HEK293T (cell line): ENCODE measurements around the gene UCP3.

ENCODE experiments used
- CTCF ChIA-PET: fragments of 350-600 bp; formaldehyde crosslinking; extraction: SDS; loops from one replicate; lab custom pipeline; 2021; ENCODE audit warnings: antibody characterized with exemption, inconsistent platforms; lab: Yijun Ruan, JAX
- POLR2A ChIA-PET: fragments of 350-600 bp; formaldehyde crosslinking; extraction: SDS; loops from one replicate; lab custom pipeline; 2020; ENCODE audit warnings: antibody characterized with exemption, inconsistent platforms; lab: Yijun Ruan, JAX
- DNase-seq: peaks from one replicate; pipeline ENCODE4 v3.0.0; 2012; ENCODE audit warnings: mixed read lengths; ENCODE audit errors: extremely low spot score
- ARNT ChIP-seq: fragments of 450-650 bp; IDR thresholded peaks from 2 replicates; pipeline ENCODE4 v1.6.1; 2017; ENCODE audit warnings: mild to moderate bottlenecking
- BHLHE40 ChIP-seq: fragments of 450-650 bp; IDR thresholded peaks from 2 replicates; pipeline ENCODE4 v1.6.1; 2016; ENCODE audit warnings: mild to moderate bottlenecking, moderate library complexity, borderline replicate concordance
- CTBP1 ChIP-seq: fragments of 450-650 bp; IDR thresholded peaks from 2 replicates; pipeline ENCODE4 v1.6.1; 2016; ENCODE audit warnings: borderline replicate concordance
- ELF4 ChIP-seq: fragments of 450-650 bp; IDR thresholded peaks from 2 replicates; pipeline ENCODE4 v1.6.1; 2017; ENCODE audit warnings: antibody characterized with exemption
- FOXA1 ChIP-seq: fragments of 450-650 bp; IDR thresholded peaks from 2 replicates; pipeline ENCODE4 v1.6.1; 2016; ENCODE audit warnings: mild to moderate bottlenecking
- FOXK2 ChIP-seq: fragments of 450-650 bp; IDR thresholded peaks from 2 replicates; pipeline ENCODE4 v1.6.1; 2016; ENCODE audit warnings: mild to moderate bottlenecking
- FOXM1 ChIP-seq: fragments of 450-650 bp; IDR thresholded peaks from 2 replicates; pipeline ENCODE4 v1.6.1; 2017; ENCODE audit warnings: mild to moderate bottlenecking, borderline replicate concordance
- HDGF ChIP-seq: fragments of 450-650 bp; IDR thresholded peaks from 2 replicates; pipeline ENCODE4 v1.6.1; 2017; ENCODE audit warnings: antibody characterized with exemption, borderline replicate concordance
- L3MBTL2 ChIP-seq: fragments of 450-650 bp; conservative IDR thresholded peaks from 2 replicates; pipeline ENCODE4 v1.6.1; 2016; ENCODE audit warnings: mild to moderate bottlenecking
- LEF1 ChIP-seq: fragments of 450-650 bp; IDR thresholded peaks from 2 replicates; pipeline ENCODE4 v1.6.1; 2017; ENCODE audit warnings: mild to moderate bottlenecking, borderline replicate concordance
- NFRKB ChIP-seq: fragments of 450-650 bp; IDR thresholded peaks from 2 replicates; pipeline ENCODE4 v1.6.1; 2016; ENCODE audit warnings: mild to moderate bottlenecking, moderate library complexity
- PKNOX1 ChIP-seq: fragments of 450-650 bp; IDR thresholded peaks from 2 replicates; pipeline ENCODE4 v1.6.1; 2016
- SP1 ChIP-seq: fragments of 450-650 bp; IDR thresholded peaks from 2 replicates; pipeline ENCODE4 v1.6.1; 2017
- SUZ12 ChIP-seq: fragments of 450-650 bp; IDR thresholded peaks from 2 replicates; pipeline ENCODE4 v1.6.1; 2016; ENCODE audit warnings: mild to moderate bottlenecking
- TARDBP ChIP-seq: fragments of 450-650 bp; IDR thresholded peaks from 2 replicates; pipeline ENCODE4 v1.6.1; 2016
- ZNF384 ChIP-seq: fragments of 450-650 bp; IDR thresholded peaks from 2 replicates; pipeline ENCODE4 v1.6.1; 2016

Gene UCP3

DNA sequence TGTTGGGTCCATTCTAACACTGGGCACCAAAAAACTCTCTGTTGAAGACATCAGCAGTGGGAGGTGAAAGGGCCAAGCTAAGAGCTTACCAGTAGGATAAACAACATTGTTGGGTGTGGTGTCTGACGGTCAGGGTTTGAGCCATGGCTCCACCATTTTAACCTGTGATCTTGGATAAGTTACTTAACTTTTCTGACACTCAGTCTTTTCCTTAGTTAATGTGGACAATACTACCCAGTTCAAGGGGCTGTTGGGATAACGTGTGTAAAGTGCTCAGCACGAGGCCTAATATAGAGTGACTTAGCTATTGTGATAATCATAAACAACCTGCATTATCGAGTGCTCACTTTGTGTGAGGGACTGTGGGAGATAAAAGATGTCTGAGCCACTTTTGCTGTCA, 6.1 kb downstream of the UCP3 start:
- ChIA-PET POLR2A (interaction anchor here (1.1 kb wide), 1 partner anchor 20 kb away, joined by 3 read pairs; the partner anchor contains the start of gene UCP2), CTCF (no interaction called here)
- DNase-seq, result no peak
- TF ChIP-seq SP1, result no peak
- no peak for TF ChIP-seq HDGF
- no peak for TF ChIP-seq ZNF384
- no peak for TF ChIP-seq CTBP1
- TF ChIP-seq TARDBP, result no peak
- no peak for TF ChIP-seq FOXA1
- no peak for TF ChIP-seq L3MBTL2
- TF ChIP-seq SUZ12, result no peak
- TF ChIP-seq NFRKB, result no peak
- no peak for TF ChIP-seq PKNOX1
- TF ChIP-seq ELF4, result no peak
- no peak for TF ChIP-seq FOXM1
- no peak for TF ChIP-seq FOXK2
- TF ChIP-seq BHLHE40, result no peak
- no peak for TF ChIP-seq ARNT
- no peak for TF ChIP-seq LEF1

GRCh38 chr11:74001822-74002286, 7.0 kb downstream of the UCP3 start:
- CTCF ChIA-PET, result no interaction called here
- TF ChIP-seq FOXA1, result no peak
- TF ChIP-seq FOXM1, result no peak
- TF ChIP-seq SP1, result no peak
- no peak for TF ChIP-seq L3MBTL2
- TF ChIP-seq LEF1, result no peak
- TF ChIP-seq ARNT, result no peak
- no peak for TF ChIP-seq BHLHE40
- TF ChIP-seq ELF4, result no peak
- no peak for TF ChIP-seq ZNF384
- no peak for TF ChIP-seq TARDBP
- no peak for TF ChIP-seq HDGF
- no peak for TF ChIP-seq NFRKB
- no peak for TF ChIP-seq PKNOX1
- no peak for TF ChIP-seq SUZ12
- POLR2A ChIA-PET, result interaction anchor here (1.1 kb wide), 1 partner anchor 19 kb away, joined by 3 read pairs; the partner anchor contains the start of gene UCP2
- no peak for DNase-seq

DNA sequence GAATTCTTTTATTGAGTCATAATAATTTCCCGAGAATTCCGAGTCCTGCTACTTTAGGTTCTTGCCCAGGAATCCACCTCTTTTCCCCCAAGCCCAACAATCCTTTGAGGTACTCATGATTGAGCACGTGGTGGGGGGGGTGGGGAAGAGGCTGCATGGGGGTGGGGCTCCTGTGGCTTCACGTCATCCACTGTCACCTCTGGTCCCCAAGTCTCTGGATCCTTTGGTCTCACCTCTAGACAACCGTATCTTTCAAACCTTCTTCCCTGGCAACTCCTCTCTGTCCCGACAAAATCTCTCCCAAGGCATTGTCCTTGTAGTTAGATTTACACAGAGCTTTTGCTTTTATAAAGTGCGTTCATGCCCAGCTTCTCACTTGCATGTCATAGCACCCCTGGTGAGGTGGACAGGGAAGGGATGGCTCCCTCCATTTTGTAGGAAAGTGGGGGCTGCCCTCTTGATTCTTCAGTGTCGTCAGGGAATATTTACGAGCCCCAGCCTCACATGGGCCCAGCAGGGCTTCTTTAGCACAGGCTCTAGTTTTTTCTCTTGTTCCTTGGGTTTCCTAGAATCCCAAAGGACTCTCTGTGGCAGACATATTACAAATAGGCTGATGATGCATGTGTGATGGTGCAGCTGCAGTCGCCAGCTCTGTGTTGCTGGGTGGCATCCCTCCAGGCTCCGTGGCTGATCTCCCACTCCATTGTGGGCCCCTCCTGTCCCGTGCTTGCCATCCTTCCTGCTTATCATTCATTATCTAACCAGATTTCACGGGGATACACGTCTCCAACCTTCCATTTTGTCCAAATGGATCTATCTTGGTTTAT, 8.4 kb downstream of the UCP3 start:
- TF ChIP-seq SP1 (no peak), ARNT (no peak), FOXK2 (no peak), ZNF384 (no peak), HDGF (no peak)
- DNase-seq, result no peak
- POLR2A ChIA-PET, result no interaction called here
- CTCF ChIA-PET, result no interaction called here

DNA sequence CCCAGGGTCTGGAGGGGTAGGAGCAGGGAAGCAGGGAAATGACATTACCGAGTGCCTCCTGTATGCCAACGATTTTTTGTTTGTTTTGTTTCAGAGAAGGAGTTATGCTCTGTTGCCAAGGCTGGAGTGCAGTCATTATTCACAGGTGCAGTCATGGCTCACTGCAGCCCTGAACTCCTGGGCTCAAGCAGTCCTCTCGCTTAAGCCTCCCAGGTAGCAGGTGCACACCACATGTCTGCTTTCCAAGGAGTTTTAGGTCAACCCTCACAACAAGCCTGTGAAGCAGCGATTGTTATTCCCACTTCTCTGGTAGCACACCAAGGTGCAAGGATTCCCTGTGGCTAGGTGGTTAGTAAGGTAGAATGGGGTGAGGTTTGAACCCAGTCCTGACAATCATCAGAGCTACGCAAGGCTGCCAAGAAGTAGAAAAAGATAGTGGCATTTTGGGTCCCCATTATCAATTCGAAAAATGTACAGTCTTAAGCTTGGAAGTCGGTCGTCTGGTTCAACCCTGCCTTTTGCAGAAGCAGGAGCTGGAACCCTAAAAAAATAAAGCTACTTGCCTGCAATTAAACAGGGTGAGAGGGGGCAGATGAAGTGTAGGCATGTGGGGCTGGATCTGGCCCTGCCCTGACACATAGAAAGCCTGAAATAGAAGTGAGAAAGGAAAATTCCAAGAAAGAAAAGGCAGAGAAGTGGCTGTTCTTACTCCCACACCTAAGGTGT, 9.1 kb downstream of the UCP3 start:
- no peak for DNase-seq
- ChIA-PET CTCF (no interaction called here), POLR2A (interaction anchor here (0.6 kb wide), 1 partner anchor 18 kb away, joined by 3 read pairs; no protein-coding TSS in a partner anchor)
- TF ChIP-seq LEF1 (no peak), TARDBP (no peak), ARNT (no peak), PKNOX1 (no peak), FOXM1 (no peak), ZNF384 (no peak), L3MBTL2 (no peak), FOXA1 (no peak), SP1 (no peak), HDGF (no peak), FOXK2 (no peak), ELF4 (no peak), SUZ12 (no peak), CTBP1 (no peak), NFRKB (no peak), BHLHE40 (no peak)

GRCh38 chr11:73998846-73999575, 9.9 kb downstream of the UCP3 start:
- DNase-seq, result no peak
- ChIA-PET CTCF (no interaction called here), POLR2A (interaction anchor here (1.3 kb wide), 1 partner anchor 15 kb away, joined by 4 read pairs; no protein-coding TSS in a partner anchor)
- TF ChIP-seq FOXA1, result no peak
- TF ChIP-seq SP1, result no peak
- TF ChIP-seq TARDBP, result no peak
- TF ChIP-seq HDGF, result no peak
- TF ChIP-seq BHLHE40, result no peak
- no peak for TF ChIP-seq ELF4
- TF ChIP-seq L3MBTL2, result no peak
- no peak for TF ChIP-seq ZNF384
- no peak for TF ChIP-seq CTBP1
- no peak for TF ChIP-seq SUZ12
- no peak for TF ChIP-seq ARNT
